Endothelial cell of umbilical vein (primary cell): ENCODE data around the gene MS4A10. TPM values are rescaled to one million over a fixed set of nuclear protein-coding genes. Genes with fewer than 3 reads are reported as not detected.

Experiments used
- BruUV-seq: library from RNA; stranded (reverse); fragments of 400-500 nt; replicated peaks from 2 replicates; lab custom pipeline; 2021; lab: Mats Ljungman, UMichigan
- CTCF ChIA-PET: fragments of 300-600, 350-600 bp; sonication (Branson Sonifier 250); formaldehyde crosslinking; loops from one replicate; lab custom pipeline; 2021; ENCODE audit warnings: antibody characterized with exemption, inconsistent platforms; lab: Charles Lee
- POLR2A ChIA-PET: fragments of 300-600, 350-600 bp; sonication (Branson Sonifier 250); formaldehyde crosslinking; loops from one replicate; lab custom pipeline; 2021; ENCODE audit warnings: antibody characterized with exemption, inconsistent platforms; lab: Charles Lee
- DNase-seq: peaks from one replicate; pipeline ENCODE4 v3.0.0-alpha.2; 2011; ENCODE audit warnings: low read depth, low spot score
- FAIRE-seq: peaks from 2 replicates; lab custom pipeline; 2011; peaks lifted over from hg19 to GRCh38; lab: Jason Lieb, UNC
- H2AFZ ChIP-seq: 2 replicates; pipeline ENCODE4 v1.6.0; 2012; ENCODE audit warnings: low read depth, low read length, control low read depth, inconsistent platforms
- H3K27ac ChIP-seq: 2 replicates; pipeline ENCODE4 v1.5.1; 2011; ENCODE audit warnings: low read depth, mild to moderate bottlenecking, control low read depth, low read length, moderate library complexity; ENCODE audit not compliant: insufficient read depth
- H3K27me3 ChIP-seq, 2 experiments: 2 replicates each; pipeline versions ENCODE4 v1.6.0 to v1.6.1; 2011; ENCODE audit warnings: low read length in 2 of 2, mixed read lengths in 1 of 2; ENCODE audit not compliant: control insufficient read depth in 2 of 2, insufficient read depth in 2 of 2
- H3K36me3 ChIP-seq, 2 experiments: 2 replicates in 1 of 2; 3 replicates in 1 of 2; pipeline ENCODE4 v1.5.1; 2011; ENCODE audit warnings: low read length in 2 of 2, mild to moderate bottlenecking in 1 of 2, moderate library complexity in 1 of 2; ENCODE audit not compliant: control insufficient read depth in 2 of 2, insufficient read depth in 2 of 2; ENCODE audit errors: extremely low read depth in 1 of 2
- H3K4me1 ChIP-seq: 3 replicates; pipeline ENCODE4 v1.5.1; 2011; ENCODE audit warnings: mild to moderate bottlenecking, low read length; ENCODE audit not compliant: control insufficient read depth, insufficient read depth; ENCODE audit errors: extremely low read depth
- H3K4me2 ChIP-seq: 2 replicates; pipeline ENCODE4 v1.6.1; 2011; ENCODE audit warnings: low read length, control low read depth, mixed read lengths; ENCODE audit not compliant: insufficient read depth
- H3K4me3 ChIP-seq, 3 experiments: fragments of 200-600 bp in 1 of 3; sonication (generic), shearing (Covaris generic) in 1 of 3; replicated peaks in 1 of 3; 2 replicates each; pipeline ENCODE4 v1.5.1; 2011 to 2016; ENCODE audit warnings: control low read depth in 3 of 3, low read length in 3 of 3, mild to moderate bottlenecking in 2 of 3, inconsistent platforms in 1 of 3, low read depth in 1 of 3, moderate library complexity in 1 of 3; ENCODE audit not compliant: insufficient read depth in 1 of 3
- H3K79me2 ChIP-seq: 2 replicates; pipeline ENCODE4 v1.6.0; 2012; ENCODE audit warnings: low read length, inconsistent platforms; ENCODE audit not compliant: control insufficient read depth, insufficient read depth
- H3K9ac ChIP-seq: replicated peaks from 2 replicates; pipeline ENCODE3; 2011; ENCODE audit warnings: low read length, control low read depth; ENCODE audit not compliant: insufficient read depth; ENCODE audit errors: extremely low read depth
- H3K9me1 ChIP-seq: replicated peaks from 3 replicates; pipeline ENCODE4 v1.6.0; 2011; ENCODE audit warnings: mild to moderate bottlenecking, low read length; ENCODE audit not compliant: control insufficient read depth, insufficient read depth; ENCODE audit errors: extremely low read depth
- H3K9me3 ChIP-seq: replicated peaks from 2 replicates; pipeline ENCODE4 v1.5.1; 2012; ENCODE audit warnings: low read length, inconsistent platforms; ENCODE audit not compliant: control insufficient read depth, insufficient read depth
- H4K20me1 ChIP-seq: replicated peaks from 2 replicates; pipeline ENCODE3; 2011; ENCODE audit warnings: mild to moderate bottlenecking, low read length; ENCODE audit not compliant: control insufficient read depth, insufficient read depth; ENCODE audit errors: extremely low read depth
- CTCF ChIP-seq, 2 donors: IDR thresholded peaks; 1 replicate in 1 of 2; 2 replicates in 1 of 2; pipeline ENCODE4 v1.5.1; 2011; ENCODE audit warnings: low read length in 2 of 2, mild to moderate bottlenecking in 2 of 2, moderate library complexity in 2 of 2, control low read depth in 1 of 2, inconsistent platforms in 1 of 2, low read depth in 1 of 2; ENCODE audit not compliant: insufficient read depth in 1 of 2; ENCODE audit errors: extremely low read depth in 1 of 2
- EZH2 ChIP-seq: IDR thresholded peaks from 2 replicates; pipeline ENCODE4 v1.6.1; 2012; ENCODE audit warnings: borderline replicate concordance, low read depth, mild to moderate bottlenecking, moderate library complexity, low read length, inconsistent platforms; ENCODE audit not compliant: severe bottlenecking
- FOS ChIP-seq: IDR thresholded peaks from 2 replicates; pipeline ENCODE4 v1.6.1; 2011; ENCODE audit warnings: mild to moderate bottlenecking, low read length, moderate library complexity, borderline replicate concordance; ENCODE audit not compliant: insufficient read depth
- GATA2 ChIP-seq: IDR thresholded peaks from 2 replicates; pipeline ENCODE4 v1.7.0; 2011; ENCODE audit warnings: low read depth, mild to moderate bottlenecking, moderate library complexity, mixed read lengths, low read length; ENCODE audit not compliant: insufficient read length, insufficient read depth
- JUN ChIP-seq: IDR thresholded peaks from 2 replicates; pipeline ENCODE4 v1.6.1; 2011; ENCODE audit warnings: borderline replicate concordance, low read depth; ENCODE audit not compliant: insufficient read length, insufficient read depth
- MYC ChIP-seq: IDR thresholded peaks from one replicate; pipeline ENCODE4 v1.6.1; 2011; ENCODE audit warnings: mild to moderate bottlenecking, low read depth, low read length
- POLR2A ChIP-seq: IDR thresholded peaks from 2 replicates; pipeline ENCODE4 v1.6.1; 2012; ENCODE audit warnings: low read depth, mild to moderate bottlenecking, control low read depth, low read length
- POLR2AphosphoS5 ChIP-seq: IDR thresholded peaks from 2 replicates; pipeline ENCODE4 v1.6.1; 2012; ENCODE audit warnings: low read depth, mild to moderate bottlenecking, control low read depth, low read length, moderate library complexity; ENCODE audit not compliant: insufficient read depth
- dilution Hi-C: fragments of 300-500 bp; cut with MboI; formaldehyde crosslinking; loops from one replicate; pipeline ENCODE4 v1.15.0; 2019; ENCODE audit warnings: low sequenced_read_pairs; ENCODE audit not compliant: extremely low pct_ligation_motif_present
- intact Hi-C: fragments of 100-400 bp; cut with micrococcal nuclease; formaldehyde crosslinking; loops from one replicate; pipeline ENCODE4 v1.10.0; 2022
- polyA plus RNA-seq, 4 experiments: library from polyadenylated mRNA; depleted of rRNA in 3 of 4; stranded (reverse) in 3 of 4; unstranded in 1 of 4; fragments of >200 nt; gene quantifications; 2 replicates each; pipeline versions ENCODE4 v1.2.1 to v1.2.3, GENCODE V29; 2011 to 2012; ENCODE audit warnings: missing spikeins in 1 of 4
- total RNA-seq: library from RNA; stranded (reverse); gene quantifications from 2 replicates; pipeline ENCODE4 v1.2.3, GENCODE V29; 2021
- TF ChIP-seq, protein P1 (sequence below): IDR thresholded peaks from 2 replicates; pipeline ENCODE4 v1.6.1; 2011; ENCODE audit not compliant: insufficient read depth, insufficient read length

MS4A10 gene
- total and polyA plus RNA-seq, 2 donors (not counting 3 experiments of a cell fraction or from before 2014, with no cell fraction given): not detected

- dilution Hi-C loops: no loop called here
- H2AFZ ChIP-seq: no peak overlapping the region
- H3K9ac ChIP-seq: no peak overlapping the region
- H3K79me2 ChIP-seq: no peaks in the 10 kb centered on the region
- no peak overlapping the region for H3K4me2 ChIP-seq
- TF ChIP-seq EZH2 (no peak), GATA2 (no peak), CTCF (IDR thresholded peaks at IDR 0.05; ENCODE audit: extremely low read depth in 1 of 2, insufficient read depth in 1 of 2, low read depth in 1 of 2, low read length in 2 of 2) (no peak), POLR2AphosphoS5 (no peak), MYC (no peak), FOS (no peak), JUN (no peak), POLR2A (no peak)
- TF ChIP-seq, protein P1, sequence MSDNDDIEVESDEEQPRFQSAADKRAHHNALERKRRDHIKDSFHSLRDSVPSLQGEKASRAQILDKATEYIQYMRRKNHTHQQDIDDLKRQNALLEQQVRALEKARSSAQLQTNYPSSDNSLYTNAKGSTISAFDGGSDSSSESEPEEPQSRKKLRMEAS: no peak
- BruUV-seq: no TSS peak
- no peaks in the 10 kb centered on the region for H3K9me1 ChIP-seq
- FAIRE-seq (no peak), DNase-seq (no peak)
- H3K4me3 ChIP-seq: no peak overlapping the region
- intact Hi-C loops: no loop called here
- H3K4me1 ChIP-seq: peaks cover 25% of the 10 kb centered on the region
- no peaks in the 10 kb centered on the region for H3K9me3 ChIP-seq
- H4K20me1 ChIP-seq: no peaks in the 10 kb centered on the region
- H3K36me3 ChIP-seq: no peaks in the 10 kb centered on the region
- no peak overlapping the region for H3K27ac ChIP-seq
- POLR2A ChIA-PET: no interaction called here
- CTCF ChIA-PET: interaction anchor here (1.6 to 5.3 kb wide), 4 partner anchors 10 to 127 kb away, joined by 5 to 47 read pairs (median 12); no protein-coding TSS in a partner anchor
- H3K27me3 ChIP-seq: no peaks in the 10 kb centered on the region
These were observed 12.5 kb upstream of the MS4A10 start for GRCh38 chr11:60772666-60773065.
